Right lobe of liver (tissue), 6 donors: ENCODE measurements around the gene ST14. TPM values are rescaled to one million over a fixed set of nuclear protein-coding genes. Genes with fewer than 3 reads are reported as not detected.
A peak's percentile ranks its signal among the peaks of the same experiment; 100 is the strongest.

Experiments
- ATAC-seq, 4 donors: fragments of 200-7000 bp; cut with Tn5 transposase; one replicate each; pipeline ENCODE4 v1.9.1; 2020; ENCODE audit warnings: mild to moderate bottlenecking in 4 of 4, moderate library complexity in 4 of 4
- DNase-seq, 3 donors: peaks; one replicate each; pipeline ENCODE4 v3.0.0-alpha.2; 2020
- H3K27ac ChIP-seq, 3 donors: fragments of 200-600 bp; one replicate each; pipeline ENCODE4 v1.8.0; 2022
- H3K27me3 ChIP-seq, 2 donors: fragments of 200-600 bp; one replicate each; pipeline ENCODE4 v1.8.0; 2022
- H3K36me3 ChIP-seq, 4 donors: fragments of 200-600 bp; sonication (generic) in 1 of 4; one replicate each; pipeline versions ENCODE4 v1.5.1 to v1.8.0; 2017 to 2022; ENCODE audit warnings: control low read depth in 1 of 4
- H3K4me1 ChIP-seq, 4 donors: fragments of 200-600 bp; sonication (generic) in 1 of 4; one replicate each; pipeline versions ENCODE4 v1.5.1 to v1.8.0; 2017 to 2022; ENCODE audit warnings: control low read depth in 1 of 4
- H3K4me3 ChIP-seq, 3 donors: fragments of 200-600 bp; one replicate each; pipeline ENCODE4 v1.8.0; 2022
- H3K9me3 ChIP-seq, 4 donors: fragments of 200-600 bp; sonication (generic) in 1 of 4; one replicate each; pipeline versions ENCODE4 v1.5.1 to v1.8.0; 2017 to 2022; ENCODE audit warnings: control low read depth in 1 of 4
- POLR2A ChIP-seq: fragments of 450-650 bp; IDR thresholded peaks from one replicate; pipeline ENCODE4 v1.6.1; 2017; ENCODE audit warnings: antibody characterized with exemption, mild to moderate bottlenecking
- WGBS: methylation state at CpG from one replicate; pipeline ENCODE4 v1.1.6; 2018; ENCODE audit warnings: low coverage, low lambda C conversion rate; ENCODE audit not compliant: insufficient coverage; ENCODE audit errors: missing lambda C conversion rate; 5-methylcytosine and 5-hydroxymethylcytosine counted together
- intact Hi-C, 2 donors: fragments of 100-400 bp; cut with DNase I; formaldehyde crosslinking; loops; one replicate each; pipeline versions ENCODE4 v1.11.2 to v1.14.1; 2022
- total RNA-seq, 6 experiments: library from RNA; depleted of rRNA in 2 of 6; stranded (reverse); fragments of >200 nt in 2 of 6; fragmentation: NEBNext Ultra II Directional in 3 of 6; extraction: Animal tissue kit (Norgen Biotek cat#: 25700) in 3 of 6; gene quantifications; one replicate each; pipeline versions ENCODE4 v1.1.0 to v1.2.4, GENCODE V29; 2016 to 2023
- TF ChIP-seq, protein P1 (sequence below), 4 donors: fragments of 200-600 bp in 3 of 4; fragments of 450-650 bp in 1 of 4; IDR thresholded peaks; one replicate each; pipeline versions ENCODE4 v1.5.1 to v1.8.0; 2016 to 2022; ENCODE audit warnings: antibody characterized with exemption in 4 of 4, mild to moderate bottlenecking in 2 of 4
- donor health status: DM: no; HTN: yes; CAD: no.
- donor health status: DM: no; HTN: no; CAD: no.
- donor health status: DM: no; HTN: no; CAD: no.
- donor health status: DM: no; HTN: yes; CAD: no.
- donor health status: DM: no; HTN: yes; CAD: no.

ST14 gene
- total RNA-seq, 6 experiments from 2014 or later: 2.5 to 16.7 (median 10.8) TPM

DNA sequence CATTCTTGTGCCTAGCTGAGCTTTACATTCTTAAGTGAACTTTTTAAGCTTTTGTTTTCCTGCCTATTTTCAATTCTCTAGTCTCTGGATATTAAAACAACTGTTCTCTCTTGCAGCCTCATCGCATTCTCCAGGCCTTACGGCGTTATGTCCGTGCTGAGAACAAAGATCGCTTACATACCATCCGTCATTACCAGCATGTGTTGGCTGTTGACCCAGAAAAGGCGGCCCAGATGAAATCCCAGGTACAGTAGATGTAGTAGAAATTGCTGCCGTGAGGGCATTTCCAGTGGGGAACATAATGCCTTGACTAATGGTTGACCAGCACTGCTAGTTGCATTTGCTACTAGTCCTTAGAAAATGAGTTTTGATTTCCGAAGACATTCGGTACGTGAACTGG is 29.7 kb upstream of the ST14 start:
- Histone ChIP-seq H3K27ac (no peak overlapping the region), H3K4me1 (peaks cover 0 to 4% (median 0%) of the 10 kb centered on the region in 4 donors), H3K27me3 (no peaks in the 10 kb centered on the region), H3K9me3 (no peaks in the 10 kb centered on the region), H3K4me3 (no peak overlapping the region), H3K36me3 (peaks cover 0 to 59% (median 20%) of the 10 kb centered on the region in 4 donors)
- DNase-seq (no peak), ATAC-seq (no peak)
- TF ChIP-seq POLR2A: no peak
- TF ChIP-seq, protein P1, sequence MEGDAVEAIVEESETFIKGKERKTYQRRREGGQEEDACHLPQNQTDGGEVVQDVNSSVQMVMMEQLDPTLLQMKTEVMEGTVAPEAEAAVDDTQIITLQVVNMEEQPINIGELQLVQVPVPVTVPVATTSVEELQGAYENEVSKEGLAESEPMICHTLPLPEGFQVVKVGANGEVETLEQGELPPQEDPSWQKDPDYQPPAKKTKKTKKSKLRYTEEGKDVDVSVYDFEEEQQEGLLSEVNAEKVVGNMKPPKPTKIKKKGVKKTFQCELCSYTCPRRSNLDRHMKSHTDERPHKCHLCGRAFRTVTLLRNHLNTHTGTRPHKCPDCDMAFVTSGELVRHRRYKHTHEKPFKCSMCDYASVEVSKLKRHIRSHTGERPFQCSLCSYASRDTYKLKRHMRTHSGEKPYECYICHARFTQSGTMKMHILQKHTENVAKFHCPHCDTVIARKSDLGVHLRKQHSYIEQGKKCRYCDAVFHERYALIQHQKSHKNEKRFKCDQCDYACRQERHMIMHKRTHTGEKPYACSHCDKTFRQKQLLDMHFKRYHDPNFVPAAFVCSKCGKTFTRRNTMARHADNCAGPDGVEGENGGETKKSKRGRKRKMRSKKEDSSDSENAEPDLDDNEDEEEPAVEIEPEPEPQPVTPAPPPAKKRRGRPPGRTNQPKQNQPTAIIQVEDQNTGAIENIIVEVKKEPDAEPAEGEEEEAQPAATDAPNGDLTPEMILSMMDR (IDR thresholded peaks at IDR 0.05): no peak
- intact Hi-C loops: loop anchor here (5.0 to 10.0 kb wide), 3 partner anchors 135 to 208 kb away; no protein-coding TSS in a partner anchor
- 69% methylated on average over 11 of the region's 11 CpGs for WGBS

DNA sequence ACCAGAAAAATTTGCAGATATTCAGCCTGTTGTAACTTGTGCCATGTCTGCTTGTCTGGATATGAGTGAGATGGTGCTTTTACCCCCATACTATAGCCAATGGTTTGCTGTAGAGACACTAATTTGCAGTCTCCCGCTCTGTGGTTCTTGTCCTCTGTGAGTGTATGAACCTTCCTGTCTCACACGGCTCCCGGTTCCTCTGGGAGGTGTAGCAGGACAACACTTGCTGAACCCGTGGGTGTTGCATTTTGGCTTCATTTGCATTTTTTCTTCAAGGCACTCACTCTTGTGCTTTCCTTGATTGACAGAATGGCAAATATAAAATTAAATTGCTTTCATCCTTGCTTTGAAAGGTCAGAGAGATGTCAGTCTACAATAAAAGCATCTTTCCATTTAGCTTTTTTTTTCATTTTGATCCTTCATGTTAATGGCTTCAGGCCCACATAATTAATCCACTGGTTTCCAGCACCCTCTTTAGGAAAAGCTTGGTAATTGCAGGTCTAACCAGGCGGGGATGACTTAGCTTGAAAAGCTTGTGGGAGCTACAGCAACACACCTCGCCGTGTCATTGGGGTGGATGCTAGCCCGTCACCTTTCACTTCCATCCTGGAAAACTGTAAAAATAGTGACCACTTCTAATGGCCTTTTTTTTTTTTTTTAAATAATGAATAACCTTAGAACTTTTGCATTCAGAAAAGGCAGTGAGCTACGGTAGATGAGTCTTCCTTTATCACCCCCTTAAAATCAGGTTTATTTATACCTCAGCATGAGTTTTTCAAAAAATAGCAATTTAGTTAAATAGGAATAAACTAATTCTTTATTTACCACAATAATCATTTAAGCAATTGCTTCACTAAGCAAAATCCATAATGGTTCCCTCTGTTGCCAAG is 27.4 kb upstream of the ST14 start:
- H3K27ac ChIP-seq: no peak overlapping the region
- DNase-seq (peak in 1 of 3 donors; percentile 50), ATAC-seq (peak; percentile 85 to 95 (median 95))
- H3K9me3 ChIP-seq: no peaks in the 10 kb centered on the region
- whole genome bisulfite sequencing: 31% methylated on average over 9 of the region's 9 CpGs
- no peaks in the 10 kb centered on the region for H3K27me3 ChIP-seq
- intact Hi-C loops: loop anchor here (5.0 to 10.0 kb wide), 3 partner anchors 137 to 210 kb away; no protein-coding TSS in a partner anchor
- no peak for TF ChIP-seq POLR2A
- TF ChIP-seq, protein P1 (IDR thresholded peaks at IDR 0.05): peak; percentile 78 to 92 (median 79)
- H3K36me3 ChIP-seq: peaks cover 0 to 79% (median 23%) of the 10 kb centered on the region in 4 donors
- no peaks in the 10 kb centered on the region for H3K4me1 ChIP-seq
- no peak overlapping the region for H3K4me3 ChIP-seq

DNA sequence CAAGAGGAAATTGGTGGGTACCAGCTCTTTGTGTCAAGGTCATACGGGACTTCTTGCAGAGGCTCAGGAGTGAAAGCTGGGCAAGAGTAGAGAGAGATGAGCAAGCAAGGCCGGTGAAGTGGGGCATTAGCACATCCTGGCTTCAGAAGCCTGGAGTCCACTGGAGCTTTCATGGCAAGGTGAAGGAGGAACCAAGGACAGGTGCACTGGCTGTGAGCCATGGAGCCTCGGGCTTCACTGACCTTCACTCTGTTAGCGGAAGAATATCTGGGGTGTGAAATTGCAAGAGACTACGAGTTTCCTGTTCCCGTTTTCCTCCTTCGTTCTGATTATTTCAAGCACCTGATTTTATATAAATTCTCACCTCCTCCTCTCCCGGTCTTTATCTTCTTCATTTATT is 25.9 kb upstream of the ST14 start:
- ATAC-seq (no peak), DNase-seq (peak in 1 of 3 donors; percentile 31)
- Histone ChIP-seq H3K27me3 (no peaks in the 10 kb centered on the region), H3K4me1 (no peaks in the 10 kb centered on the region), H3K4me3 (no peak overlapping the region), H3K27ac (no peak overlapping the region), H3K36me3 (peaks cover 0 to 76% (median 22%) of the 10 kb centered on the region in 4 donors), H3K9me3 (no peaks in the 10 kb centered on the region)
- WGBS: 67% methylated on average over 8 of the region's 8 CpGs
- intact Hi-C loops: loop anchor here (5.0 to 10.0 kb wide), 3 partner anchors 139 to 211 kb away; no protein-coding TSS in a partner anchor
- TF ChIP-seq, protein P1 (IDR thresholded peaks at IDR 0.05): no peak

DNA sequence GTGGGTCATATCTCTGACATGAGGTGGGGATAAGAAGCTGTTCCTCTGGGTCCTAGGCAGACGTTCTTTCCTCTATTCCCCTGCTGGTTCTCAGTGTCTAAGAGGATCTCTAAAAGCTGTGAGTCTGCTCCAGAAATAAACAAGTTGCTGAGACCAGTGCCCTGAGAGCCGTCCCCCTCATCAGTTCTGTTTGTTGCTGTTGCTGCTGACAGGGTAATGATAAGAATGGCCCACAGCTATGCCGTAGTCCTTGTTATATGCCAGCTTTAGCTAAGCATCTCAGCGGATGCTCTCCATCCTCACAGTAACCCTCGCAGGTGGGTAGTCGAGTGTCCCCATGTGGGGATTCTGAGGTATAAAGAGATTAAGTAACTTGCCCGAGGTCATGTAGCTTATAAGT is 23.5 kb upstream of the ST14 start:
- WGBS: 94% methylated on average over 6 of the region's 7 CpGs
- Histone ChIP-seq H3K36me3 (peaks cover 0 to 64% (median 9%) of the 10 kb centered on the region in 4 donors), H3K27ac (no peak overlapping the region), H3K4me1 (no peaks in the 10 kb centered on the region), H3K27me3 (no peaks in the 10 kb centered on the region), H3K9me3 (no peaks in the 10 kb centered on the region), H3K4me3 (no peak overlapping the region)
- intact Hi-C loops: loop anchor here (10.0 kb wide), 2 partner anchors 141 to 211 kb away; no protein-coding TSS in a partner anchor
- no peak for ATAC-seq
- DNase-seq: no peak
- TF ChIP-seq, protein P1 (IDR thresholded peaks at IDR 0.05): no peak
- TF ChIP-seq POLR2A: no peak
